Endodermal cell (in vitro differentiated cells): Measurements from ENCODE around the gene FXR1. TPM values are rescaled to one million over a fixed set of nuclear protein-coding genes. Genes with fewer than 3 reads are reported as not detected.

ENCODE experiments used
- DNase-seq: peaks from one replicate; pipeline ENCODE4 v3.0.0-alpha.2; 2017
- H3K27ac ChIP-seq: 2 replicates; pipeline ENCODE4 v1.5.1; 2013; ENCODE audit warnings: mild to moderate bottlenecking, low read depth, low read length, moderate library complexity
- H3K27me3 ChIP-seq: 2 replicates; pipeline ENCODE4 v1.6.1; 2013; ENCODE audit warnings: mild to moderate bottlenecking, low read length, moderate library complexity; ENCODE audit not compliant: insufficient read depth, control insufficient read depth, poor library complexity, severe bottlenecking
- H3K36me3 ChIP-seq: 2 replicates; pipeline ENCODE4 v1.7.0; 2013; ENCODE audit warnings: mild to moderate bottlenecking, low read length, moderate library complexity; ENCODE audit not compliant: control insufficient read depth, insufficient read depth
- H3K4me1 ChIP-seq: one replicate; pipeline ENCODE4 v1.7.0; 2013; ENCODE audit warnings: low read length; ENCODE audit not compliant: control insufficient read depth, insufficient read depth
- H3K4me3 ChIP-seq: 2 replicates; pipeline ENCODE4 v1.5.1; 2013; ENCODE audit warnings: mild to moderate bottlenecking, low read length, moderate library complexity
- H3K9ac ChIP-seq: 2 replicates; pipeline ENCODE4 v1.6.1; 2013; ENCODE audit warnings: mild to moderate bottlenecking, low read length, moderate library complexity; ENCODE audit not compliant: poor library complexity, severe bottlenecking; ENCODE audit errors: extremely low read depth
- H3K9me3 ChIP-seq: 2 replicates; pipeline ENCODE4 v1.6.1; 2013; ENCODE audit warnings: mild to moderate bottlenecking, low read length, moderate library complexity; ENCODE audit not compliant: control insufficient read depth
- H3K27ac Mint-ChIP-seq: 2 replicates; pipeline ENCODE4 v1.8.0; 2020; ENCODE audit warnings: mixed read lengths
- H3K27me3 Mint-ChIP-seq: 2 replicates; pipeline ENCODE4 v1.8.0; 2021; ENCODE audit warnings: mild to moderate bottlenecking, mixed read lengths; ENCODE audit not compliant: insufficient read depth
- H3K36me3 Mint-ChIP-seq: 2 replicates; pipeline ENCODE4 v1.8.0; 2020; ENCODE audit warnings: low read depth, mixed read lengths
- H3K4me1 Mint-ChIP-seq: 2 replicates; pipeline ENCODE4 v1.8.0; 2020; ENCODE audit warnings: mixed read lengths
- H3K4me3 Mint-ChIP-seq: 2 replicates; pipeline ENCODE4 v1.8.0; 2020; ENCODE audit warnings: mild to moderate bottlenecking, moderate library complexity, mixed read lengths
- H3K9me3 Mint-ChIP-seq: 2 replicates; pipeline ENCODE4 v1.8.0; 2020; ENCODE audit warnings: mild to moderate bottlenecking, mixed read lengths
- CTCF ChIP-seq: fragments of 200-600 bp; sonication (generic); conservative IDR thresholded peaks from 2 replicates; pipeline ENCODE4 v1.5.0; 2021; ENCODE audit warnings: antibody characterized with exemption, mild to moderate bottlenecking
- WGBS, 2 experiments: methylation state at CpG; one replicate each; pipeline versions ENCODE4 v1.1.5 to v1.1.7; 2013; ENCODE audit warnings: missing lambda C conversion rate in 2 of 2, mixed read lengths in 1 of 2; ENCODE audit not compliant: insufficient coverage in 1 of 2, insufficient read length in 1 of 2; 5-methylcytosine and 5-hydroxymethylcytosine counted together
- total RNA-seq, 2 donors: library from RNA; stranded (reverse); fragmentation: NEBNext Ultra II Directional in 1 of 2; extraction: Animal tissue kit (Norgen Biotek cat#: 25700) in 1 of 2; gene quantifications; 2 replicates in 1 of 2; 3 replicates in 1 of 2; pipeline ENCODE4 v1.2.1, GENCODE V29; 2021

The FXR1 gene
- total RNA-seq, 2 donors from 2014 or later = 252 to 298 TPM

- peaks cover 4% of the 10 kb centered on the region for H3K4me1 Mint-ChIP-seq
- H3K9me3 ChIP-seq = no peaks in the 10 kb centered on the region
Observed at GRCh38 chr3:181007262-181007661, 94.8 kb downstream of the FXR1 start.

GRCh38 chr3:181008796-181009195 is 96.3 kb downstream of the FXR1 start:
- Mint-ChIP-seq H3K4me1 (peaks cover 1% of the 10 kb centered on the region), H3K27ac (no peak overlapping the region), H3K4me3 (no peak overlapping the region), H3K36me3 (no peaks in the 10 kb centered on the region), H3K9me3 (peaks cover 9% of the 10 kb centered on the region), H3K27me3 (no peaks in the 10 kb centered on the region)
- H3K27ac ChIP-seq = no peak overlapping the region
- H3K36me3 ChIP-seq = no peaks in the 10 kb centered on the region
- TF ChIP-seq CTCF = no peak
- H3K4me3 ChIP-seq = no peak overlapping the region
- no peaks in the 10 kb centered on the region for H3K9me3 ChIP-seq
- H3K4me1 ChIP-seq = no peaks in the 10 kb centered on the region
- no peak for DNase-seq
- no peak overlapping the region for H3K9ac ChIP-seq
- no peaks in the 10 kb centered on the region for H3K27me3 ChIP-seq
- 93 to 100% methylated on average over 1 of the region's 1 CpG for WGBS, 2 experiments

More at GRCh38 chr3:181007262-181007661, 94.8 kb downstream of the FXR1 start:
- H3K27me3 ChIP-seq = no peaks in the 10 kb centered on the region
- H3K4me3 ChIP-seq = no peak overlapping the region
- no peak overlapping the region for H3K27ac ChIP-seq
- WGBS, 2 experiments = 85 to 100% methylated on average over 1 to 3 of the region's 3 CpGs
- no peaks in the 10 kb centered on the region for H3K36me3 Mint-ChIP-seq
- no peak overlapping the region for H3K27ac Mint-ChIP-seq
- peaks cover 14% of the 10 kb centered on the region for H3K9me3 Mint-ChIP-seq
- H3K9ac ChIP-seq = no peak overlapping the region
- H3K36me3 ChIP-seq = no peaks in the 10 kb centered on the region
- H3K27me3 Mint-ChIP-seq = no peaks in the 10 kb centered on the region
- DNase-seq = no peak
- H3K4me1 ChIP-seq = no peaks in the 10 kb centered on the region
- no peak overlapping the region for H3K4me3 Mint-ChIP-seq
- TF ChIP-seq CTCF = no peak

GRCh38 chr3:181009225-181009624 is 96.8 kb downstream of the FXR1 start:
- Histone ChIP-seq H3K36me3 (no peaks in the 10 kb centered on the region), H3K9ac (no peak overlapping the region), H3K4me3 (no peak overlapping the region), H3K27ac (no peak overlapping the region), H3K4me1 (no peaks in the 10 kb centered on the region), H3K9me3 (no peaks in the 10 kb centered on the region), H3K27me3 (no peaks in the 10 kb centered on the region)
- TF ChIP-seq CTCF = no peak
- Mint-ChIP-seq H3K4me3 (no peak overlapping the region), H3K9me3 (peaks cover 9% of the 10 kb centered on the region), H3K36me3 (no peaks in the 10 kb centered on the region), H3K27me3 (no peaks in the 10 kb centered on the region), H3K4me1 (no peaks in the 10 kb centered on the region), H3K27ac (no peak overlapping the region)
- DNase-seq = no peak
- 79 to 81% methylated on average over 3 to 5 of the region's 5 CpGs for WGBS, 2 experiments
